K562 (cell line): ENCODE data around the gene RSAD1. TPM values are rescaled to one million over a fixed set of nuclear protein-coding genes. Genes with fewer than 3 reads are reported as not detected.

ENCODE experiments used
- CHCHD3 ChIP-seq: fragments of 250-450 bp; sonication (Bioruptor Pico); IDR thresholded peaks from 2 replicates; pipeline ENCODE4 v2.1.2; 2022; ENCODE audit warnings: mild to moderate bottlenecking
- DDX20 ChIP-seq: fragments of 450-650 bp; IDR thresholded peaks from 2 replicates; pipeline ENCODE4 v1.6.1; 2016; ENCODE audit warnings: missing genetic modification characterization, low read depth, mild to moderate bottlenecking, missing compliant biosample characterization, moderate library complexity
- EP300 ChIP-seq: IDR thresholded peaks from 2 replicates; pipeline ENCODE4 v1.6.1; 2012; ENCODE audit warnings: low read length, improper control_type of control experiment
- FOXA1 ChIP-seq: fragments of 450-650 bp; IDR thresholded peaks from 2 replicates; pipeline ENCODE4 v1.6.1; 2016; ENCODE audit warnings: mild to moderate bottlenecking, borderline replicate concordance
- KAT2B ChIP-seq: IDR thresholded peaks from one replicate; pipeline ENCODE4 v1.6.1; 2012; ENCODE audit warnings: low read depth, mild to moderate bottlenecking, control low read depth, inconsistent platforms, low read length, moderate library complexity
- LCOR ChIP-seq: sonication (generic); formaldehyde crosslinking; IDR thresholded peaks from 2 replicates; pipeline ENCODE4 v1.8.0; 2022; ENCODE audit warnings: mild to moderate bottlenecking, missing genetic modification reagents
- NCOA4 ChIP-seq: fragments of 450-650 bp; IDR thresholded peaks from 2 replicates; pipeline ENCODE4 v1.6.1; 2018; ENCODE audit warnings: mild to moderate bottlenecking; ENCODE audit not compliant: partially characterized antibody
- NR1H2 ChIP-seq: sonication (generic); formaldehyde crosslinking; IDR thresholded peaks from 2 replicates; pipeline ENCODE4 v1.4.0; 2020; ENCODE audit warnings: mild to moderate bottlenecking, missing genetic modification reagents
- PML ChIP-seq: IDR thresholded peaks from 2 replicates; pipeline ENCODE4 v1.6.1; 2012; ENCODE audit warnings: low read length, inconsistent platforms
- RBM25 ChIP-seq: fragments of 200-400 bp; formaldehyde crosslinking; IDR thresholded peaks from 2 replicates; pipeline ENCODE4 v1.6.1; 2018; ENCODE audit warnings: low read length, low read depth, moderate library complexity; ENCODE audit not compliant: severe bottlenecking
- RFX1 ChIP-seq: fragments of 450-650 bp; IDR thresholded peaks from 2 replicates; pipeline ENCODE4 v1.6.1; 2016; ENCODE audit warnings: mild to moderate bottlenecking, moderate library complexity
- ZNF217 ChIP-seq: sonication (generic); formaldehyde crosslinking; IDR thresholded peaks from 2 replicates; pipeline ENCODE4 v1.8.0; 2022; ENCODE audit warnings: mild to moderate bottlenecking, missing genetic modification reagents
- polyA plus RNA-seq, 8 experiments: library from polyadenylated mRNA; depleted of rRNA in 4 of 8; stranded (reverse) in 5 of 8; unstranded in 3 of 8; fragments of >200 nt; fragmentation: Nextera tagmentation in 2 of 8; fragmentation: Illumina TruSeq in 1 of 8; extraction: Ambion mirVana in 2 of 8; extraction: Trizol in 1 of 8; gene quantifications; 2 replicates each; pipeline versions ENCODE4 v1.2.1 to v1.2.3, GENCODE V29; 2011 to 2014; ENCODE audit warnings: inconsistent platforms in 1 of 8, missing spikeins in 1 of 8
- total RNA-seq, 7 experiments: library from RNA; depleted of rRNA in 6 of 7; stranded (reverse); fragments of >200 nt in 6 of 7; fragmentation: Illumina TruSeq in 2 of 7; extraction: Trizol in 2 of 7; gene quantifications; 2 replicates each; pipeline versions ENCODE4 v1.2.1 to v1.2.3, GENCODE V29; 2011 to 2021; ENCODE audit warnings: low replicate concordance in 1 of 7
- TF ChIP-seq, protein P1 (sequence below): sonication (generic); formaldehyde crosslinking; IDR thresholded peaks from 2 replicates; pipeline ENCODE4 v1.8.1; 2023; ENCODE audit warnings: missing genetic modification reagents, mild to moderate bottlenecking, borderline replicate concordance
- TF ChIP-seq, protein P2 (sequence below): sonication (generic); formaldehyde crosslinking; IDR thresholded peaks from 2 replicates; pipeline ENCODE4 v1.8.0; 2022; ENCODE audit warnings: mild to moderate bottlenecking, missing genetic modification reagents
- TF ChIP-seq, protein P3 (sequence below): fragments of 450-650 bp; IDR thresholded peaks from 2 replicates; pipeline ENCODE4 v1.6.1; 2016; ENCODE audit warnings: mild to moderate bottlenecking

RSAD1 gene
- total and polyA plus RNA-seq, 9 of the 15 experiments (the other 6 are each of a cell fraction or from before 2014, with no cell fraction given): 4.5 to 42.5 (median 26.8) TPM

DNA sequence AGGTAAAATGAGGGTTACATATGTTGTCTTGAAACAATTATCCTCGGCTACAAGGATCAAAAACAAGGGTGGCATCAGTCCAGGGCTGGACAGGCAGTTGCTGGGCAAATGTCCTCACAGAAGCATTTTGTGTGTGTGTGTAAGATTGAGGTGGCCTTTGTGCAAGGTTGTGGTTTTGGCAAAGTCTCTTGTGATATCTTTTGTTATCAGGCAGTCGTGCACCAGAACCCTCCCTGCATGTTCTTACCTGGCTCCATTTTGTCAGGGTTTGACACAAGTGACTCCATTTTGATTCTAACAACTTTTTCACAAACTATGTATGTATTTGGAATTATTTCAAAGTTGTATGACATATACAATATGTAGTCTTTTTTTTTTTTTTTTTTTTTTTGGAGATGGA, 30.0 kb upstream of the RSAD1 start (continued):
- no peak for TF ChIP-seq KAT2B
- TF ChIP-seq, protein P1, sequence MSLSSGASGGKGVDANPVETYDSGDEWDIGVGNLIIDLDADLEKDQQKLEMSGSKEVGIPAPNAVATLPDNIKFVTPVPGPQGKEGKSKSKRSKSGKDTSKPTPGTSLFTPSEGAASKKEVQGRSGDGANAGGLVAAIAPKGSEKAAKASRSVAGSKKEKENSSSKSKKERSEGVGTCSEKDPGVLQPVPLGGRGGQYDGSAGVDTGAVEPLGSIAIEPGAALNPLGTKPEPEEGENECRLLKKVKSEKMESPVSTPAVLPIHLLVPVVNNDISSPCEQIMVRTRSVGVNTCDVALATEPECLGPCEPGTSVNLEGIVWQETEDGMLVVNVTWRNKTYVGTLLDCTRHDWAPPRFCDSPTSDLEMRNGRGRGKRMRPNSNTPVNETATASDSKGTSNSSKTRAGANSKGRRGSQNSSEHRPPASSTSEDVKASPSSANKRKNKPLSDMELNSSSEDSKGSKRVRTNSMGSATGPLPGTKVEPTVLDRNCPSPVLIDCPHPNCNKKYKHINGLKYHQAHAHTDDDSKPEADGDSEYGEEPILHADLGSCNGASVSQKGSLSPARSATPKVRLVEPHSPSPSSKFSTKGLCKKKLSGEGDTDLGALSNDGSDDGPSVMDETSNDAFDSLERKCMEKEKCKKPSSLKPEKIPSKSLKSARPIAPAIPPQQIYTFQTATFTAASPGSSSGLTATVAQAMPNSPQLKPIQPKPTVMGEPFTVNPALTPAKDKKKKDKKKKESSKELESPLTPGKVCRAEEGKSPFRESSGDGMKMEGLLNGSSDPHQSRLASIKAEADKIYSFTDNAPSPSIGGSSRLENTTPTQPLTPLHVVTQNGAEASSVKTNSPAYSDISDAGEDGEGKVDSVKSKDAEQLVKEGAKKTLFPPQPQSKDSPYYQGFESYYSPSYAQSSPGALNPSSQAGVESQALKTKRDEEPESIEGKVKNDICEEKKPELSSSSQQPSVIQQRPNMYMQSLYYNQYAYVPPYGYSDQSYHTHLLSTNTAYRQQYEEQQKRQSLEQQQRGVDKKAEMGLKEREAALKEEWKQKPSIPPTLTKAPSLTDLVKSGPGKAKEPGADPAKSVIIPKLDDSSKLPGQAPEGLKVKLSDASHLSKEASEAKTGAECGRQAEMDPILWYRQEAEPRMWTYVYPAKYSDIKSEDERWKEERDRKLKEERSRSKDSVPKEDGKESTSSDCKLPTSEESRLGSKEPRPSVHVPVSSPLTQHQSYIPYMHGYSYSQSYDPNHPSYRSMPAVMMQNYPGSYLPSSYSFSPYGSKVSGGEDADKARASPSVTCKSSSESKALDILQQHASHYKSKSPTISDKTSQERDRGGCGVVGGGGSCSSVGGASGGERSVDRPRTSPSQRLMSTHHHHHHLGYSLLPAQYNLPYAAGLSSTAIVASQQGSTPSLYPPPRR (CRISPR knock-in tag): no peak
- TF ChIP-seq PML: no peak
- no peak for TF ChIP-seq RFX1
- TF ChIP-seq CHCHD3 (CRISPR knock-in tag): no peak
- TF ChIP-seq LCOR (CRISPR knock-in tag): no peak
- TF ChIP-seq NR1H2 (CRISPR knock-in tag): no peak
- TF ChIP-seq RBM25: no peak
- TF ChIP-seq DDX20 (tag): peak; percentile 86
- TF ChIP-seq, protein P2, sequence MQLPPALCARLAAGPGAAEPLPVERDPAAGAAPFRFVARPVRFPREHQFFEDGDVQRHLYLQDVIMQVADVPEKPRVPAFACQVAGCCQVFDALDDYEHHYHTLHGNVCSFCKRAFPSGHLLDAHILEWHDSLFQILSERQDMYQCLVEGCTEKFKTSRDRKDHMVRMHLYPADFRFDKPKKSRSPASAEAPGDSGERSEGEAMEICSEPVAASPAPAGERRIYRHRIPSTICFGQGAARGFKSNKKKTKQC (CRISPR knock-in tag): no peak
- TF ChIP-seq NCOA4: no peak
- TF ChIP-seq ZNF217: no peak
- no peak for TF ChIP-seq FOXA1
- TF ChIP-seq EP300: no peak
- TF ChIP-seq, protein P3, sequence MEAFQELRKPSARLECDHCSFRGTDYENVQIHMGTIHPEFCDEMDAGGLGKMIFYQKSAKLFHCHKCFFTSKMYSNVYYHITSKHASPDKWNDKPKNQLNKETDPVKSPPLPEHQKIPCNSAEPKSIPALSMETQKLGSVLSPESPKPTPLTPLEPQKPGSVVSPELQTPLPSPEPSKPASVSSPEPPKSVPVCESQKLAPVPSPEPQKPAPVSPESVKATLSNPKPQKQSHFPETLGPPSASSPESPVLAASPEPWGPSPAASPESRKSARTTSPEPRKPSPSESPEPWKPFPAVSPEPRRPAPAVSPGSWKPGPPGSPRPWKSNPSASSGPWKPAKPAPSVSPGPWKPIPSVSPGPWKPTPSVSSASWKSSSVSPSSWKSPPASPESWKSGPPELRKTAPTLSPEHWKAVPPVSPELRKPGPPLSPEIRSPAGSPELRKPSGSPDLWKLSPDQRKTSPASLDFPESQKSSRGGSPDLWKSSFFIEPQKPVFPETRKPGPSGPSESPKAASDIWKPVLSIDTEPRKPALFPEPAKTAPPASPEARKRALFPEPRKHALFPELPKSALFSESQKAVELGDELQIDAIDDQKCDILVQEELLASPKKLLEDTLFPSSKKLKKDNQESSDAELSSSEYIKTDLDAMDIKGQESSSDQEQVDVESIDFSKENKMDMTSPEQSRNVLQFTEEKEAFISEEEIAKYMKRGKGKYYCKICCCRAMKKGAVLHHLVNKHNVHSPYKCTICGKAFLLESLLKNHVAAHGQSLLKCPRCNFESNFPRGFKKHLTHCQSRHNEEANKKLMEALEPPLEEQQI: no peak
